DMS53 (cell line): ENCODE results near the gene SETBP1.
A peak's percentile ranks its signal among the peaks of the same experiment; 100 is the strongest.
"Not testable (repeated sequence)": the region's sequence is repeated elsewhere in the genome, so short reads cannot be mapped to it uniquely, and the experiment has no call there.

Experiments
- DNase-seq: peaks from one replicate; lab custom pipeline; 2025; lab: John Stamatoyannopoulos, UW

SETBP1 gene

GRCh38 chr18:44791520-44791919 lies 110.8 kb downstream of the SETBP1 start:
- DNase-seq = no peak

GRCh38 chr18:44792456-44793061 lies 111.9 kb downstream of the SETBP1 start:
- no peak for DNase-seq

- DNase-seq = no peak
Observed at GRCh38 chr18:44793194-44793593, 112.5 kb downstream of the SETBP1 start.

- no peak for DNase-seq
Observed at GRCh38 chr18:44793685-44794084, 113.0 kb downstream of the SETBP1 start.

GRCh38 chr18:44795241-44795640 lies 114.6 kb downstream of the SETBP1 start:
- no peak for DNase-seq

GRCh38 chr18:44796429-44797428 lies 116.0 kb downstream of the SETBP1 start:
- no peak for DNase-seq

- no peak for DNase-seq
Observed at GRCh38 chr18:44798433-44799048, 117.9 kb downstream of the SETBP1 start.

- no peak for DNase-seq
Observed at GRCh38 chr18:44799382-44799906, 118.8 kb downstream of the SETBP1 start.

GRCh38 chr18:44799907-44800421 lies 119.3 kb downstream of the SETBP1 start:
- DNase-seq = peak; percentile 58

- not testable (repeated sequence) for DNase-seq
Observed at GRCh38 chr18:44800766-44801165, 120.1 kb downstream of the SETBP1 start.

- no peak for DNase-seq
Observed at GRCh38 chr18:44801781-44802180, 121.1 kb downstream of the SETBP1 start.

GRCh38 chr18:44802508-44802907 lies 121.8 kb downstream of the SETBP1 start:
- DNase-seq = peak; percentile 63

GRCh38 chr18:44803019-44803650 lies 122.4 kb downstream of the SETBP1 start:
- peak; percentile 91 for DNase-seq

GRCh38 chr18:44804033-44804432 lies 123.3 kb downstream of the SETBP1 start:
- DNase-seq = no peak

- no peak for DNase-seq
Observed at GRCh38 chr18:44805176-44805575, 124.5 kb downstream of the SETBP1 start.

- no peak for DNase-seq
Observed at GRCh38 chr18:44805643-44806042, 125.0 kb downstream of the SETBP1 start.

GRCh38 chr18:44807766-44808165 lies 127.1 kb downstream of the SETBP1 start:
- DNase-seq = peak; percentile 50

GRCh38 chr18:44811572-44812125 lies 131.0 kb downstream of the SETBP1 start:
- DNase-seq = no peak

- DNase-seq = no peak
Observed at GRCh38 chr18:44812426-44812825, 131.7 kb downstream of the SETBP1 start.

- DNase-seq = no peak
Observed at GRCh38 chr18:44813586-44813985, 132.9 kb downstream of the SETBP1 start.

GRCh38 chr18:44815108-44815507 lies 134.4 kb downstream of the SETBP1 start:
- DNase-seq = no peak
